ENCODE data around the gene OR2V2. TPM values are rescaled to one million over a fixed set of nuclear protein-coding genes. Genes with fewer than 3 reads are reported as not detected.

OR2V2 gene
- total RNA-seq, 1 donor from 2014 or later: not detected

DNA sequence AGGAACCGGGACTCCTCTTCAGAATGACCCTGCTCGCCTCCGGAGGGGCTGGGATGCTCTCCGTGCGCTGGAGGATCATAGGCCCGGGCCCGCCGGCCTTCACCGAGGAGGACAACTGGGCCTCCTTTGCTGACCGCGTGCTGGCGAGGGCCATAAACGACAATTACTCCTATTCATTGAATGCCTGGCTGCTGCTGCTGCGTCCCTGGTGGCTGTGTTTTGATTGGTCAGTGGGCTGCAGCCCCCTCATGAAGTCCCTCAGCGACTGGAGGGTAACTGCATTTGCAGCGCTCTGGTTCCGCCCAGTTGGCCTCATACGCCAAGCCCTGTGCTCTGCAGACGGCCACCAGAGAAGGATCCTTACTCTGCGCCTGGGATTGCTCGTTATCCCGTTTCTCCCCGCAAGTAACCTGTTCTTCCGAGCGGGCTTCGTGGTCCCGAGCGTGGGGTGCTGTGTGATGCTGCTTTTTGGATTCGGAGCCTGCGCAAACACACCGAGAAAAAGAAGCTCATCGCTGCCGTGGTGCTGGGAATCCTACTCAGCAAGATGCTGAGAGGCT lies 33.0 kb upstream of the OR2V2 start:
- Histone ChIP-seq H3K4me3 (ENCODE audit: insufficient read depth, low read depth, low read length) (peak overlapping the region; percentile 29), H3K4me1 (ENCODE audit: insufficient read depth, low read length) (no peaks in the 10 kb centered on the region), H3K4me2 (ENCODE audit: low read length) (peak overlapping the region; percentile 61), H3K9ac (ENCODE audit: low read length) (no peak overlapping the region), H3K27me3 (ENCODE audit: insufficient read depth, low read length) (peaks cover 9% of the 10 kb centered on the region), H3K27ac (ENCODE audit: low read depth, low read length) (no peak overlapping the region), H3K36me3 (ENCODE audit: insufficient read depth, low read length) (no peaks in the 10 kb centered on the region), H2AFZ (ENCODE audit: low read depth, low read length) (peak overlapping the region; percentile 13), H4K20me1 (ENCODE audit: insufficient read depth, low read length) (no peaks in the 10 kb centered on the region), H3K9me3 (ENCODE audit: insufficient read depth, low read depth, low read length) (no peaks in the 10 kb centered on the region), H3K79me2 (ENCODE audit: insufficient read depth, low read length) (no peaks in the 10 kb centered on the region)
- FAIRE-seq (no peak), DNase-seq (ENCODE audit: low read depth) (no peak)
- H3K4me1 Mint-ChIP-seq (ENCODE audit: low read depth, unreplicated experiment): no peaks in the 10 kb centered on the region
- TF ChIP-seq EZH2 (IDR thresholded peaks at IDR 0.05; ENCODE audit: insufficient read depth, low read length): no peak
- TF ChIP-seq, protein P1, sequence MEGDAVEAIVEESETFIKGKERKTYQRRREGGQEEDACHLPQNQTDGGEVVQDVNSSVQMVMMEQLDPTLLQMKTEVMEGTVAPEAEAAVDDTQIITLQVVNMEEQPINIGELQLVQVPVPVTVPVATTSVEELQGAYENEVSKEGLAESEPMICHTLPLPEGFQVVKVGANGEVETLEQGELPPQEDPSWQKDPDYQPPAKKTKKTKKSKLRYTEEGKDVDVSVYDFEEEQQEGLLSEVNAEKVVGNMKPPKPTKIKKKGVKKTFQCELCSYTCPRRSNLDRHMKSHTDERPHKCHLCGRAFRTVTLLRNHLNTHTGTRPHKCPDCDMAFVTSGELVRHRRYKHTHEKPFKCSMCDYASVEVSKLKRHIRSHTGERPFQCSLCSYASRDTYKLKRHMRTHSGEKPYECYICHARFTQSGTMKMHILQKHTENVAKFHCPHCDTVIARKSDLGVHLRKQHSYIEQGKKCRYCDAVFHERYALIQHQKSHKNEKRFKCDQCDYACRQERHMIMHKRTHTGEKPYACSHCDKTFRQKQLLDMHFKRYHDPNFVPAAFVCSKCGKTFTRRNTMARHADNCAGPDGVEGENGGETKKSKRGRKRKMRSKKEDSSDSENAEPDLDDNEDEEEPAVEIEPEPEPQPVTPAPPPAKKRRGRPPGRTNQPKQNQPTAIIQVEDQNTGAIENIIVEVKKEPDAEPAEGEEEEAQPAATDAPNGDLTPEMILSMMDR (IDR thresholded peaks at IDR 0.05; ENCODE audit: insufficient read depth, low read depth, low read length): no peak
- H3K36me3 Mint-ChIP-seq (ENCODE audit: low read depth, unreplicated experiment): no peaks in the 10 kb centered on the region
- peaks cover 77% of the 10 kb centered on the region for H3K27me3 Mint-ChIP-seq (ENCODE audit: low read depth, unreplicated experiment)
- no peak overlapping the region for H3K27ac Mint-ChIP-seq (ENCODE audit: unreplicated experiment)
- H3K9me3 Mint-ChIP-seq (ENCODE audit: unreplicated experiment): peaks cover 22% of the 10 kb centered on the region
- no peak overlapping the region for H3K4me3 Mint-ChIP-seq (ENCODE audit: unreplicated experiment)

DNA sequence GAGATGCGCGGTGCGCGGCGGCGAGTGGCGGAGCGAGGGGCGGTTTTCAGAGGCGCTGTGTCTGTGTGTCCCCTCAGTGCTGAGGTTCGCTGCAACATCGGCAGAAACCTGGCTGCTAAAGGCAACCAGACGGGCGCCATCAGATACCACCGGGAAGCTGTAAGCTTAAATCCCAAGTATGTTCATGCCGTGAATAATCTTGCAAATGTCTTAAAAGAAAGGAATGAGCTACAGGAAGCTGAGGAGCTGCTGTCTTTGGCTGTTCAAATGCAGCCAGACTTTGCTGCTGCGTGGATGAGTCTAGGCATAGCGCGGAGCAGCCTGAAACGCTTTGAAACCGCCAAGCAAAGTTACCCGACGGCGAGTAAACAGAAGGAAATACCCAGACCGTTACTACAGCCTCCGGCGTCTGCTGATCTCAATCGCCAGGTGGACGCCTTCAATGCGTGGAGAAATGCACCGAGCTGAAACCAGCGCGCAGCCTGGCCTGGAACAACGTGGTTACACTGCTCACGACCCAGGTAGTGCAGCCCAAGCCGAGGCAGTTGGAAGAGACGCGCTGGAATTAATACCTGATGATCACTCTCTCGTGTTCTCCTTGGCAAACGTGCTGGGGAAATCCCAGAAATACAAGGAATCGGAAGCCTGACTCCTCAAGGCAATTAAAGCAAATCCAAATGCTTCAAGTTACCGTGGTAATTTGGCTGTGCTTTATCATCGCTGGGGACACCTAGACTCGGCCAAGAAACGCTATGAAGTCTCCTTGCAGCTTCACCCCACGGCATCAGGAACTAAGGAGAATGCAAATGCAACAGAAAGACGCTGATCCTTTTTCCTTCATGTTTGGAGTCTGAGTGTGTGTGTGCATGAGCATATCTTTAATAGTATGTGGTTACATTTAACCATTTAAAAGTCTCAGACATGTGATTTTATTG lies 32.3 kb upstream of the OR2V2 start:
- no peaks in the 10 kb centered on the region for H4K20me1 ChIP-seq (ENCODE audit: insufficient read depth, low read length)
- H2AFZ ChIP-seq (ENCODE audit: low read depth, low read length): peak overlapping the region; percentile 13
- peak overlapping the region; percentile 61 for H3K4me2 ChIP-seq (ENCODE audit: low read length)
- H3K79me2 ChIP-seq (ENCODE audit: insufficient read depth, low read length): no peaks in the 10 kb centered on the region
- FAIRE-seq: no peak
- H3K27me3 ChIP-seq (ENCODE audit: insufficient read depth, low read length): peaks cover 9% of the 10 kb centered on the region
- no peak overlapping the region for H3K9ac ChIP-seq (ENCODE audit: low read length)
- TF ChIP-seq, protein P1 (IDR thresholded peaks at IDR 0.05; ENCODE audit: insufficient read depth, low read depth, low read length): no peak
- TF ChIP-seq EZH2 (IDR thresholded peaks at IDR 0.05; ENCODE audit: insufficient read depth, low read length): no peak
- Mint-ChIP-seq H3K4me1 (ENCODE audit: low read depth, unreplicated experiment) (no peaks in the 10 kb centered on the region), H3K27ac (ENCODE audit: unreplicated experiment) (peak overlapping the region; percentile 66), H3K36me3 (ENCODE audit: low read depth, unreplicated experiment) (no peaks in the 10 kb centered on the region), H3K9me3 (ENCODE audit: unreplicated experiment) (peaks cover 22% of the 10 kb centered on the region), H3K27me3 (ENCODE audit: low read depth, unreplicated experiment) (peaks cover 71% of the 10 kb centered on the region), H3K4me3 (ENCODE audit: unreplicated experiment) (peak overlapping the region; percentile 45)
- no peaks in the 10 kb centered on the region for H3K4me1 ChIP-seq (ENCODE audit: insufficient read depth, low read length)
- peak; percentile 35 for DNase-seq (ENCODE audit: low read depth)
- peak overlapping the region; percentile 29 for H3K4me3 ChIP-seq (ENCODE audit: insufficient read depth, low read depth, low read length)
- H3K27ac ChIP-seq (ENCODE audit: low read depth, low read length): no peak overlapping the region
- H3K36me3 ChIP-seq (ENCODE audit: insufficient read depth, low read length): no peaks in the 10 kb centered on the region
- H3K9me3 ChIP-seq (ENCODE audit: insufficient read depth, low read depth, low read length): no peaks in the 10 kb centered on the region
